GM21447 (cell line): ENCODE data around the gene TULP4.
"Not testable (repeated sequence)": the region's sequence is repeated elsewhere in the genome, so short reads cannot be mapped to it uniquely, and the experiment has no call there.

Source experiments
- ATAC-seq: cut with Tn5 transposase; IDR thresholded peaks from one replicate; pipeline ENCODE4 v1.9.1; 2021; ENCODE audit not compliant: unreplicated experiment

Gene TULP4

DNA sequence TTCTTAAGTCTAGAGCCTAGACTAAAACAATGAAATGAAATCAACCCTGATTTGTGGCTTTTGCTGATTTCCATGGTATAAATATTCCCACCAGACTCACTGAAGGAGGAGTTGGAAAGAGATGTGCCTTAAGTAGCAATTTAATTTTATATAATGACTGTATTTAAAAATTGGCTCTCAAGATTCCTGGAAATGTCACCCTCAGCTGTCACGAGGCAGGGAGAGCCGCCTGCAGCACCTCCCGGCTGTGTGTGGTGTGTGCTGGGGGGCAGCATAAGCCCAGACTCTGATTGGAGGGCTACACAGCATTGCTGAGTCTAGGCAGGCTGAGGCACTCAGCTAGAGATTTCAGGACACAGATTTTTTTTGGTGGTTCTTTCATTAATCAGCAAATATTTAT, 207.0 kb downstream of the TULP4 start:
- ATAC-seq = no peak

DNA sequence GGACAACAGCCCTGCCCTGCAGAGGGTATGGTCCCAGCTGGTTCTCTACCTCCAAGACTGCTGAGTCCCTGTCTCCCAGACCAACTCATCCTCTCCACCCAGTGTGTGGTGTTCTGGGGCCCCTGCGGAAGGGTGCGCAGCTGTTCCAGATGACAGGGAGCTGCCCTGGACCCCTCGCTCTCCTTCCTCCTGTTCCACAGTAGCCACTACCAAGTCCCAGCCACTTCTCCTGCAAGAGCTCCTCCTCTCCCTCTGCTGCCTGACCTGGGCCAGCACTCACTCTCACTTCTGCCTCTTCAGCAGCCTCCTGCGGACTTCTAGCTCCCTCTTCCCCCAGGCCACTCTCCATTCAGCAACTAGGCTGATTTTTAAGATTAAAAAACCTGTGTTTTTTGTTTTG, 207.5 kb downstream of the TULP4 start:
- ATAC-seq = no peak

DNA sequence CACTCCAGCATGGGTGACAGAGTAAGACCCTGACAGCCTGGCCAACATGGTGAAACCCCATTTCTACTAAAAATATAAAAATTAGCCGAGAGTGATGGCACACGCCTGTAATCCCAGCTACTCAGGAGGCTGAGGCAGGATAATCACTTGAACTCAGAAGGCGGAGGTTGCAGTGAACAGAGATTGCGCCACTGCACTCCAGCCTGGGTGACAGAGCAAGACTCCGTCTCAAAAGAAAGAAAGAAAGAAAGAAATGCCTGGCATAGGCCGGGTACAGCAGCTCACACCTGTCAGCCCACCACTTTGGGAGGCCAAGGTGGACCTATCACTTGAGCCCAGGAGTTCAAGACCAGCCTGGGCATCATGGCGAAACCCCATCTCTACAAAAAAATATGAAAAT, 208.7 kb downstream of the TULP4 start:
- not testable (repeated sequence) for ATAC-seq

DNA sequence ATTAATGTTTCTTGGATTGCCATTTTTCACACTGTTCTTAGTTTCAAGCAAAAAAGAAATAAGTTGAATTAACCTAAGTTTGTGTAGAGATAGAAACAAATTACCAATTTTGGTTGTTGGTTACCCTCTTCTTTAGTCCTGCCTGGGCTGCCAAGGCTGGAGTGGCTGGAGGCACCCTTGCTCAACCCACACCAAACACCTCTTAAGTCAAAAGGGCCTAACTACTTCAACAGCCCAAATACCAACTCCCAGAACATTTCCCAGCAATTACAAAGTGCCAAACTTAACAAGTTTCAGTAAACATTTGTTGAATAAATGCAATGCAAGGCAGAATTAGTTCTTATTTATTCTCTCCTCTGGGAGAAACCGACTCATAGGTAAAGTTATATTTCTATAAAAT, 209.5 kb downstream of the TULP4 start:
- ATAC-seq = no peak

DNA sequence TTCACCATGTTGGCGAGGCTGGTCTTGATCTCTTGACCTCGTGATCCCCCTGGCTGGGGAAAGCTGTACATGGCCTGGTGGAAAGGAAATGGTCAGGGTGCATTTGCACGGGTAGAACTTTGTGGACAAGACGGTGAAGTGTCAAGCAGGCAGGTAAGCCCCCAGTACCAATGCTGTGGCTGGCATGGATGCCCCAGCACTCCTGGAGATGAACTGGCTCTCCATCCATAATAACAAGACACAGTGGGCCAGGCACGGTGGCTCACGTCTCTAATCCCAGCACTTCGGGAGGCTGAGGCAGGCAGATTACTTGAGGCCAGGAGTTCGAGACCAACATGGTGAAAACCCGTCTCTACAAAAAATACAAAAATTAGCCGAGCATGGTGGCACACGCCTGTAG, 210.4 kb downstream of the TULP4 start:
- ATAC-seq = no peak

DNA sequence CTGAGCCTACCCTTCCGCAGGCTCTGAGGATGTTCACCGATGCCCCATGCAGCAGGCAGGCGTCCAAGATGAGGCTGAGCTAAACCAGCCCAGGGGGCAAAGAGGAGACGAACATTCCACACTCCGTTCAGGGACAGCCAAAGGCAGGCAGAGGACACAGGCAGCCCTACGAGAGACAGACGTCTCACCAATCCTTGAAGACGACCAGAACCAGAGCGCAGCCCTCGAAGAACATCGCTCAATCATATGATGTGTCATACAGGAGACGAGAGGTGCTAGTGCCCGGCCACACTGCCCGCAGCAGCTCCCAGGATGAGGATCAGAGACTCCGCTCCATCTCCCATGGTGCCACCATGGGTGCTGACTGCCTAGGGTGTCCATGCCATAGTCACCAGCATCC, 212.0 kb downstream of the TULP4 start:
- ATAC-seq = no peak

DNA sequence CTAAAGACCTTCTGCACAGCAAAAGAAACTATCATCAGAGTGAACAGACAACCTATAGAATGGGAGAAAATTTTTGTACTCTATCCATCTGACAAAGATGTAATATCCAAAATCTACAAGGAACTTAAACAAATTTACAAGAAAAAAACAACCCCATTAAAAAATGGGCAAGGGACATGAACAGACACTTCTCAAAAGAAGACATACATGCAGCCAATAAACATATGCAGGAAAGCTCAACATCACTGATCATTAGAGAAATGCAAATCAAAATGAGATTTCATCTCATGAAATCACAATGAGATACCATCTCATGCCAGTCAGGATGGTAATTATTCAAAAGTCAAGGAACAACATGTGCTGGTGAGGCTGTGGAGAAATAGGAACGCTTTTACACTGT, 215.6 kb downstream of the TULP4 start:
- not testable (repeated sequence) for ATAC-seq

DNA sequence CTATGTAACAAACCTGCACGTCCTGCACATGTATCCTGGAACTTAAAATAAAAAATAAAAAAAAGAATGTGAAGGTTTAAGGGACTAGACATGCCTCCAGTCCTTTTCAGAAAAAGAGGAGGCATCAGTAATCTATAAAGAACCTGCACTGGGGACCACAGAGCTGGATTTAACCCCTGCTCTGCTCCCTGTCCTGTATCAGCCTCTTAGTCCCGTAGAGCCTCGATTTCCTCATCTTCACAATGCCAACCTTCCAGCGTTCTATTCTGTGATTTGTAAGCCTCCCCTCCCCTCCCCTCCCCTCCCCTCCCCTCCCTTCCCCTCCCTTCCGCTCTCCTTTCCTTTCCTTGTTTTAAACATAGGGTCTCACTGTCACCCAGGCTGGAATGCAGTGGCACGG, 216.6 kb downstream of the TULP4 start:
- ATAC-seq = no peak

DNA sequence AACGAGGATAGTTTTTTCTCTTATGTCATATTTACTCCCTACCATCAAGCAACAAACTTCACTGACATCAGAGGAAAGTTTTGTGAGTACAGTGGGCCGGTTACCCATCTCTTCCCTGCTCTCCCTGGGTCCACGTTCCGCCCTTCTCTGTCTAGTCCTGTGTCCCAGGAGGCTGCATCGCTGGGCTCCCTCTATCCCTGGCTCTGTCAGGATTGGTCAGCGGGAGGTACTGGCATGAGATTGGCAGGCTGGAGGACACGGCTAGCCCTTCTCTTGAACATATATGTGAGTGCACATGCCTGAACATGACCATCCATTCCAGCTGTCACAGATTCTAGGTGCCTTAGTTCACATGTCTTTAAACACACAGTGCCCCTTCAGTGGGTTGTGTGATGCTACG, 217.4 kb downstream of the TULP4 start:
- no peak for ATAC-seq

DNA sequence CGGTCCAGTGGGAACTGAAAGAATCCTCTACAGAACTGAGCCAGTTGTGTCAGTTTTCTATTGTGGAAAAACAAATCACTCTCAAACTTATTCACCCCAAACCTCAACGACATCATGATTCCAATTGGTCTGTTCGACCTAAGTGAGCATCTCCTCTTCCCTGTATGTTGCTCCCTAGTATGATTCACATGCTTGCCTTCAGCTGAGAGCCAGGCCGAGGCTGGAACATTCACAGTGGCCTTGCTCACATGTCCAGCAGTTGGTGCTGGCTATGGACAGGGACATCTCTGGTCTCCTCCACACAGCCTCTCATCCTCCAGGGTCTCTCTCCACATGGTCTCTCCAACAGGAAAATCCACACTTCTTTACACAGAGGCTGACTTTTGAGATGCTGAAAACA, 219.3 kb downstream of the TULP4 start:
- ATAC-seq = no peak

DNA sequence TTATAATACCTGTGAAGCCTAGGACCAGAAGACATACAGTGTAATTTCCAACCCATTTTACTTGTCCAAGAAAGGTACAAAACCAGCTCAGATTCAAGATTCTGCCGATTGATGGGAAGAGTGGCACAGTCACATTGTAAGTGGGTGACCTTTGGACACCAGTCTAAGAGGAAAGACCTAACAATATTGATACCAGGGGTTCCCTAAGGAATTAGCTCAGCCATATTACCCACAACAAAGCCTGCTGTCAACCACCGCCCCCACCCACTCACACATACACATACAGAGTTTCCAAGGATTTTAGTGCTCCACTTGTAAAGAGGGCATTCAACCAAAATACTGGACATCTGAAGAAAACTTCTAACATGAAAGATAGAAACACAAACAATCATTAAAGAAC, 219.7 kb downstream of the TULP4 start:
- no peak for ATAC-seq

DNA sequence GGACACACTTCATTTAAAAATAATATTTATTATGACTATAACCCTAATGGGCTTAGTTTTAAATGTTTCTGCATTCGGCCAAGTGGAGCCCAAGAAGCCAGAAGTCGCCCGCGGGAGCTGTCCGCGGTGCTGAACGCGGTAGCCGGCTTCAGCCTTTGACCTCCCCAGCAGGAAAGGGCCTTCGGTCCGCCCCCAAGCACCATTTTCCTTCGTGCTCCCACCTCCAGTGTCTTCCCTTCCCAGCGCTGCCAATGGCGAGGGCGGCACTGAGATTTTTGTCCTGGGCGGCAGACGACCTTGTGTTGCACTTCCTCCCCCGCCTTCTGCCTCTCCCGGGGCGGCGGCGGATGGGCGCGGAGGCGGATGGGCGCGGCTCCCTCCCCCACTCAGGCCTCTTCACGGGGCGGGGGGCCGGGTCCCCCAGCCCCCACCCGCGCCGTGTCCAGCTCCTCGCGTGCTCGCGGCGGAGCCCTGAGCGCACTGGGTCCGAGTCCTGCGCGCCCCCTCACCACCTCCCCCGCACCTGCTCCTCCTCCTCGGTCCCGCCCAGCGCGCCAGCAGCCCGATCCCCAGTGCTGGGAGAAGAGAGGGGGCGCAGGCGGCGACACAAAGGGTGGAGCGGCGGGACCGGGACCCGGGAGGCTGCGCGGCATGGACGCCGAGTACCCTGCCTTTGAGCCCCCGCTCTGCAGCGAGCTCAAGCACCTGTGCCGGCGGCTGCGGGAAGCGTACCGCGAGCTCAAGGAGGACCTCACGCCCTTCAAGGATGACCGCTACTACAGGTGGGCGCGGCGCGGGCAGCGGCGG, 224.0 kb downstream of the TULP4 start:
- ATAC-seq = no peak

DNA sequence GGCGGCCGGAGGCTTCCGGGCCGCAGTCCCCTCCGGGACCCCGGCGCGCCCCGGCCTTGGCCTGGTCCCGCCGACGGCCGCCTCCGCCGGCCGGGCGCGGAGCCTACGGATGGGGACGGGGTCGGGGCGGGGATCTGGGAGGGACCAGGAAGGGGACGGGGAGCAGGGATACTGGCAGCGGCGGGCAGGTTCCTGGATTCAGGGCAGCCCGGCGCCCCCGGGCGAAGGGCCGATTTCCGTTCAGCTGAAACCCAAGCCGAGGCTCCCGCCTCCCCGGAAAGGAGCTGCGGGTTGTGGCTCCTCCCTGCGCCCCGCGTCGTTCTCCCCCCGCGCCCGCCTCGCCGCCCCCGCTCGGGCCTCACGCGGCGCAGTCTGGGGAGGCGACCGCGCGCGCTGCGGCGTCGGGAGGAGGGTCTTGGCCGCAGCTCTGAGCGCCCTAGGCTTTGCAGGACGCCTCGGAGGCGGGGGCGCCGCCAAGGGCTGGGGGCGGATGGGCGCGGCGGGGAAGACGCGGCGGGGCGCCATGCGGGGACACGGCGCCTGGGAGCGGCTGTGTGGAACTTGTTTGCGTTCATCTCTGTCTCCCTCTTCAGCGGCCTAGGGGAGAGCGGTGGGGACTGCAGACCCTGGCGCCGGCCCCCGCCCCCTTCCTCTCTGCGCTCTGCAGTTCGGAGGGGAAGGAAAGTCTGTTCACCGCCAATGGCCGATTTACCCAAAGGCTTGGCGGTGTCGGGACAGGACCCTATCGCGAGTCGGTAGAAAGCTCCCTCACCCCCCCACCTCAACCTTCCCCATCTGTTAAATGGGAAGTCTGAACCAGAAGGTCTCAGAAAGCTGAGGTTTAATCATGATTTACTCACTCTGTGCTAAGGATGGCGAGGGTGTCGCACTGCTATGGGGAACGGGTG, 224.9 kb downstream of the TULP4 start:
- no peak for ATAC-seq

DNA sequence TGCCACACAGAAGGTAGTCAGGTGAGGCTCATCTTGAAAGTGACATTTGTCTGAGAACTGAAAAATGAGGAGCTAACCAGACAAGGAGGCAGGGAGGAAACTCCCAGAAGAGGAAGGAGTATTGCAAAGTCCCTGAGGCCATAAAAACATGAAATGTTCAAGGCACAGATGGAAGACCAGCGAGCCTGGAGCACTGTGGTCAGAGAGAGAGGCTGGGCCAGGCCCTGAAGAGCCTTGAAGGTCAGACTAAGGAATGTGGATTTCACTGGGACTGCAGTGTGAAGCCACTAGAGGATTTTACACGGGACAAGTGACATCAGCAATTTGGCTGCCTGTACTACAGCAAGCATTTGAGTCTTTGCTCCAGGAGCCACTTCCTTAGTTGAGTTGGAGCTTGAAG, 226.5 kb downstream of the TULP4 start:
- no peak for ATAC-seq

DNA sequence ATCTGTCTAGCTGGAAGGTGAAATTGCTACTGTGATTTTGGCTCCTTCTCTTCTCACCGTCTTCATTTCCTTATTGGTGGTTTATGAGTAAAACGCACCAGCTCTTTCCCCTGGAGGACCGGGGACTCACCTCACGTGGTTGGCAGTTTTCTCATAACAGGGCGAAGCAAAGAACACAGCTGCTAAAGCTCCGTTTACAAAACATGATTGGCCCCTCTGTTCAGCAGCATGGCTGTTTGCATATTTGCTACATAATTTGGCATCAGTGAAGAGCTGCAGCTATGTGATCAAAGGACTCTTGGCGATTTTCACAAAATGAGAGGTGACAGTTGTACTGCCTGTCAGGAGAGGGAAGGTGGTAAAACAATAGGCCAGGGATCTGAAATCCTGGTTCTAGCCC, 227.1 kb downstream of the TULP4 start:
- ATAC-seq = no peak

DNA sequence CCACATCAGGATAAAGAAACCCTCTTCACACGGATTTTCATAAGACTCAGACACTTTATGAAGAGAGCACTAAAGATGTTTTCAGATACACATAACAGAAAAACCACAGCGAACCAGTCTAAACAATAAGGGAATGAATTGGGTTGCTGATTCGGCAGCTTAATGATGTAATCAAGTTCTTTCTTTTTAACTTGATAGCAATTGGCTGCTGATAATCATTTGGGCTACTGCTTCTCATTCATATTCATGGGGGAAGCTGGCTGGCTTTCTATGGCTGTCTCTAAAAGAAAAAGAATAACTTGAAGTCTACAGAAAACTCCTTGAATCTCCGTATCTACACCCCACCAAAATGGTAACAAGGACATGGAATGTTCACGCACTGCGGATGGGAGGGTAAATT, 227.6 kb downstream of the TULP4 start:
- ATAC-seq = no peak

DNA sequence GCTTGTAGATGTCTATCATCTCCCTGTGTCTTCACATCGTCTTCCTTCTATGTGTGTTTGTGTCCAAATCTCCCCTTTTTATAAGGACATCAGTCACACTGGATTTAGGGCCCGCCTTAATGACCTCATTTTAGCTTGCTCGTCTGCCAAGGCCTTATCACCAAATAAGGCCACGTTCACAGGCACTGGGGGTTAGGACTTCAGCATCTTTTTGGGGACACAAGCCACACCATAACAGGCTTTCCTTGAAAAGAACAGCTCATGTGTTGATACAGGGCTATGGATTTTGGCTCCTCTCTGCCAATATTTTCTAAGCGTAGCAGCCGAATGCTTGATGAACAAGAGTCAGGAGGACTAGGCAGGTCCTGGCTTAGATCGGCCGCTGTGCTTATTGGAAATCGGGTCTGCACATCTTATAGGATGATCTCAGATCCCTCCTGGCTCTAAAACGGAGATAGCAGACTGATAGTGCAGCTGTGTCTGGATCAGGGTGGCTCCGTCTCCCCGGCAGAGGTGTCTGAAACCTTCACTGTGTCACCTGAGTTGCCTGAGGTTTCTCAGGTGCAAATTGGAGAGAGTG, 231.4 kb downstream of the TULP4 start:
- ATAC-seq = no peak

DNA sequence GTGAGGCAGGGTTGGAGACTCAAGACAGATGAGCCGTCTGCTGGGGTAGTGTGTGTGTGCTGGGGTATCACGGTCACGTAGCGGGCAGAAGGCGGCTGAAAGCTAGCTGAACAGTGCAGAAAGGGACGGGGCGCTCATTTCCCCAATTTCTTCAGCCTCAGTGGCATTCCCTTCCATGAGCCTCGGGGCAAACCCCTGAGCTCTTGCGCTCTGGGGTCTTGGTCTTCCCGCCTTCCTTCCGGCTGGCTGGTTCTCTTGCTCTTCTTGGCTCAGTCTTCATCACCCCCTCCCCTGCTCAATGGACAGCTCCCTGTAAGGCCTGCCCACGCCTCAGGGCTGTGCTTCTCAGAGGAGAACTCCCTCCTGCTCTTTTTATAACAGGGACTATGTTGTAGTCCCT, 232.2 kb downstream of the TULP4 start:
- no peak for ATAC-seq

DNA sequence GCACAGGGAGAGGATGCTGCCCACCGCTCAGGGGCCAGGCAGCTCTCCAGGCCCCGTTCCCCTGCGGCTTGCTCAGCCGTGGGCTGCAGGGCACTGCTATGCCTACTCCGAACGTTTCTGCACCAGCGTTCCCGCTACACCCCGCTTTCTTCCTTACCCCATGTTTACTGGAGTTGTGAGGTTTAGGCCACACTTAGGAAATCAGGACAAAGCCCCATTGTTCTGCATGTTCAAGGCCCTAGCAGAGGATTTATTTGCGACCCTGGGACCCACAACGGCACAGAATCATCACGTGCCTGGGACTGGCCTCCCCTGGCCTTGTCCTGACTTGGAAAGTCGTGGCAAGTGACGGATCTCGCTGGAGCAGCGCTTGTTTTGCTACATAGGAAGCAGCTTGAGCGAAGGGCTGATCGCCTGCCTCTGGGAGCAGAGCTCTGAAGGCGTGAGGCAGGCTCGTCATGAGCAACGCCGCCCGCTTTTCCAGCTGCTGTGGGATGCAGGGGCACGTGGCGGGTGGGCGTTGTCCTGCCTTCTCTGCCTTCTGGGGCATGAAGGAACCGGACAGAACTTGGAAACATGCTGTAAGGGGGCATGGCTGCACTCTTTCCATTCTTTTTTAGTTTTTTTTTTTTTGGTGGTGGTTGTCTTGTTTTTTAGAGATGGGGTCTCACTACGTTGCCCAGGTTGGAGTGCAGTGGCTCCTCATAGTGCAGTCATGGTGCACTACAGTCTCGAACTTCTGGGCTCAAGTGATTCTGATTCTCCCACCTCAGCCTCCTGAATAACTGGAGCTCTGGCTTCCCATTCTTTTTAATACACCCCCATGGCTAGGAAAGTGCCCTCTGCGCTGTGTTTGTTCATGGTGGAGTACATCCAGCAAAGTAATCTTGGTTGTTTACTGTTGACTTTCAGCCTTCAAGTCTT, 233.0 kb downstream of the TULP4 start:
- ATAC-seq = no peak

DNA sequence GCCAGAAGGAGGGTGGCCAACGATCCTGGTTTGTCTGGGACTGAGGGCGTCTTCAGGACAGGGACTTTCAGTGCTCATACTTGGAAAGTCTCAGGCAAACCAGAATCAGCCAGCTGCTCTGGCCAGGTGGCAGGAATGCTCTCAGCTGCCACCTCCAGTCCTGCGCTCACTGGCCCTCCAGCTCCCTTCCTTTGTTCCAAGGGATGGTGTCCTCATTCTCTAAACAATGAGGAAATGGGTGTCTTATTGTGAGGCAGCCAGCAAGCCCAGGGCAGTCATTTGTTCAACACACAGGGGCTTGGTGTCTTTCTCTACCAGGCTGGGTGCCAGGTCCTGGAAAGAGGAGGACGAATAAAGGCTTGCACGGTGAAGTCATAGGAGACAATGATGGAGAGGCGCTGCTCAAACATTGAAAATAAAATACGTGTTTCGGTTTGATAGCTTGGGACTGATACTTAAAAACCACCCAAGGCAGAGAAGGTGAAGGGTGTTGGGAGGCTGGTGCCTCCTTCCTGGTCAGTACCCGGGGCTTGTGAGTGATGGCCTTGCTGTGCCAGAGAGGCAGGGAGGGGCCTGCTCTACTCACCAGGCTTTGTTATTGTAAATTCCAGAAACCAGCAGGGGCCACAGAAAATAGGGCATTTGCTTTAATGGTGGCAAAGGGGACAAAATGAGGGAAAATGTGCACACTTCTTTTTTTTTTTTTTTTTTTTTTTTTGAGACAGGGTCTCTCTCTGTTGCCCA, 236.3 kb downstream of the TULP4 start:
- no peak for ATAC-seq
